ENCODE measurements around the gene TANGO2.

DNA sequence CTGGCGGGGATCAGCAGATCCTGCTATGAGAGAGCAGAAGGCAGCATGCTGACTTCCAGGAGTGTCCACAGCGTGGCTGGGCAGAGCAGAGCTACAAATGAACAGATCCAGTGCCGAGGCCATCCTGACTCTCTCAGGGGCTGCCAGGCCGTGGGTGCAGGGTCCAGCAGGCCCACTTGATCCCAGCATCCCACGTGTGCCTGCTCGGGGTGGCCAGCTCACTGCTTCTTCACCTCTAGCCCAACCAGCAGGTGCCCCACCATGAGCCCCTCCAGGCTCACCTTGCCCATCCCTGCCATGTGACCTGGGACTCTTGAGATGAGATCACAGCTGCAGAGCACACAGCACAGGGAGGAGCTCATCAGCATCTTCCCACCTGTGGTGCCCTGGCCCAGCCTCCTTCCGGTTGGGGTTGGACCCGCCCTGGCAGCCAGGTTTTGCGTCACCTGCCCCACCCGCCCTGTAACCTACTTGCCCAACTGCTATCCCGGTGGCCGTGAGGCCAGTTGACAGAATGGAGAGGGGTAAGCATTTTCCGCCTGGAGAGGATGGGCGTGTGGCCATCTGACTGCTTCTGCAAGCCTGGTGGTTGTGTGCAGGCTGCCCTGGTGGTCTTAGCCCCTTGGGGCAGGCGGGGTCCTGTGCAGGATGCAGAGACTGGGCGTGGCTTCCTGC, 11.0 kb downstream of the TANGO2 start:
- TF ChIP-seq POLR2A (IDR thresholded peaks at IDR 0.05; ENCODE audit: low read length) (peak; percentile 22), GATA1 (IDR thresholded peaks at IDR 0.05; ENCODE audit: low read depth, low read length) (no peak)
